GM06990 (cell line): ENCODE measurements around the gene WDR88.
"Not testable (repeated sequence)": the region's sequence is repeated elsewhere in the genome, so short reads cannot be mapped to it uniquely, and the experiment has no call there.

ENCODE experiments used
- DNase-seq: peaks from one replicate; pipeline ENCODE4 v3.0.0-alpha.2; 2011; ENCODE audit not compliant: insufficient read length; ENCODE audit errors: extremely low read depth
- H3K27me3 ChIP-seq: replicated peaks from 2 replicates; pipeline ENCODE4 v1.6.0; 2011; ENCODE audit warnings: low read length; ENCODE audit not compliant: control insufficient read depth, insufficient read depth
- H3K36me3 ChIP-seq: 2 replicates; pipeline ENCODE4 v1.5.1; 2011; ENCODE audit warnings: low read length; ENCODE audit not compliant: control insufficient read depth, insufficient read depth
- H3K4me3 ChIP-seq: replicated peaks from 2 replicates; pipeline ENCODE4 v1.5.1; 2011; ENCODE audit warnings: low read depth, mild to moderate bottlenecking, control low read depth, low read length
- CTCF ChIP-seq: IDR thresholded peaks from 2 replicates; pipeline ENCODE4 v1.5.1; 2011; ENCODE audit warnings: low read length, control low read depth, mild to moderate bottlenecking, inconsistent platforms; ENCODE audit not compliant: insufficient read depth, poor library complexity, severe bottlenecking

Gene WDR88

DNA sequence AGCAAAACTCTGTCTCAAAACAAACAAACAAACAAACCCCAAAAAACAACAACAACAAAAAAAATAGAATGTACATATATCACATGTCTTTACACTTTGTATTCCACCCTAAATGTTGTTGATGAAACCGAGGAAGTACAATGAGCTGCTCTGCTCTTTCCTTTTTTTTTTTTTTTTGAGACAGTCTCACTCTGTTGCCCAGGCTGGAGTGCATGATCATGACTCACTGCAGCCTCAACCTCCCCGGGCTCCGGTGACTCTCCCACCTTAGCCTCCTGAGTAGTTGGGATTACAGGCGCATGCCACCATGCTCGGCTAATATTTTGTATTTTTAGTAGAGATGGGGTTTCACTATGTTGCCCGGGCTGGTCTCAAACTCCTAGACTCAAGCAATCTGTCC lies 31.6 kb downstream of the WDR88 start:
- Histone ChIP-seq H3K27me3 (no peaks in the 10 kb centered on the region), H3K4me3 (no peak overlapping the region), H3K36me3 (no peaks in the 10 kb centered on the region)
- no peak for TF ChIP-seq CTCF
- no peak for DNase-seq

- H3K36me3 ChIP-seq, H3K27me3 ChIP-seq, H3K4me3 ChIP-seq, DNase-seq: not testable (repeated sequence)
Measured at GRCh38 chr19:33166037-33166436, 34.1 kb downstream of the WDR88 start.

- no peaks in the 10 kb centered on the region for H3K36me3 ChIP-seq
- TF ChIP-seq CTCF = no peak
- no peak for DNase-seq
Measured at GRCh38 chr19:33167438-33167837, 35.5 kb downstream of the WDR88 start.

DNA sequence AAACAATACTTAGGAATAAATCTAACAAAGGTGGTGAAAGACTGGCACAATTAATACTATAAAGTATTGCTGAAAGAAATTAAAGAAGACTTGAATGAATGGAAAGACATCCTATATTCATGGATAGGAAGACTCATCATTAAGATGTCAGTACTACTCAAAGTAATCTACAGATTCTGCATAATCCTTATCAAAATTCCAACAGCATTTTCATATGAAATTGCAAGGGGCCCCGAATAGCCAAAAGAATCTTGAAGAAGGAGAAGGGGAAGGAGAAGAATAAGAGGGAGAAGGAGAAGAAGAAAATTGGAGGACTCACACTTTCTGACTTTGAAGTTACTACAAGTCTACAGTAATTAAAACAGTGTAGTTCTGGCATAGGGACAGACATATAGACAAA lies 36.6 kb downstream of the WDR88 start:
- Histone ChIP-seq H3K27me3 (no peaks in the 10 kb centered on the region), H3K36me3 (peaks cover 1% of the 10 kb centered on the region; the same call in 1 of the 2 replicates), H3K4me3 (no peak overlapping the region)
- TF ChIP-seq CTCF = no peak
- no peak for DNase-seq

More at GRCh38 chr19:33167438-33167837, 35.5 kb downstream of the WDR88 start:
- H3K27me3 ChIP-seq = no peaks in the 10 kb centered on the region
- no peak overlapping the region for H3K4me3 ChIP-seq

DNA sequence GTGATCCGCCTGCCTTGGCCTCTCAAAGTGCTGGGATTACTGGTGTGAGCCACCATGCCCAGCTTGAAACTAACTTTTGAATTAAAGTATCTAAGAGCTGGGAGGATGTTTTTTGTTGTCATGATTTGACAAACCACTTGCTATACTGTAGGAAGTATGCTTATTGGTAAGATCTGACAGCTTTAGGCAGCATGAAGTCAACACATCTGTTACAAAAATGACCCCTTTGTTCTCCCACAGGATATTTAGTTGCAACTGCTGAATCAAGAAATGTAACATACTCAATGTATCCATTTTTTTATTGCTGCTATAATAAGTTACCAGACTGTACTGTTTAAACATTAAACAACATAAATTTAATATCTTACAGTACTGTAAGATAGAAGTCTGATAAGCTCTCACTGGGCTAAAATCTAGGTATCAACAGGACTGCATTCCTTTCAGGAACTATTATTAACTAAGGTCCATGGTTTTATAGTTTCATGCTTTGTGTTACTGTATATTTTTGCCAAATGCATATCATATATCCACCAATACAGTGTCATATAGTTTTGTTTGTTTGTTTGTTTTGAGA lies 39.4 kb downstream of the WDR88 start:
- H3K4me3 ChIP-seq = no peak overlapping the region
- no peak for DNase-seq
- no peaks in the 10 kb centered on the region for H3K27me3 ChIP-seq
- no peak for TF ChIP-seq CTCF
- H3K36me3 ChIP-seq = peaks cover 1% of the 10 kb centered on the region; the same call in 1 of the 2 replicates

DNA sequence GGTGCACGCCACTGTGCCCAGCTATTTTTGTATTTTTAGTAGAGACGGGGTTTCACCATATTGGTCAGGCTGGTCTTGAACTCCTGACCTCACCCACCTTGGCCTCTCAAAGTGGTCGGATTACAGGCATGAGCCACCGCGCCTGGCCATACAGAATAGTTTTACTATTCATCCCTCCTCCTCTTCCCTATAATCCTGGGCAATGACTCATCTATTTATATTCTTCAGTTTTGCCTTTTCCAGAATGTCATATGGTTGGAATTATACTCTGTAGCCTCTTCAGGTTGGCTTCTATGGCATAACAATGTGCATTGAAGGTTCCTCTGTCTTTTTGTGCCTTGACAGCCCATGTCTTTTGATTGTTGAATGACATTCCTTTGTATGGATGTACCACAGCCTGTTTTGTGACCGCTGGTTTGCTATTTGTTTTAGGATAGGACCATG lies 40.0 kb downstream of the WDR88 start:
- no peak for DNase-seq
- Histone ChIP-seq H3K27me3 (no peaks in the 10 kb centered on the region), H3K36me3 (peaks cover 1% of the 10 kb centered on the region; the same call in 1 of the 2 replicates), H3K4me3 (no peak overlapping the region)
- TF ChIP-seq CTCF = no peak
